ENCODE results near the gene MAML1.

DNA sequence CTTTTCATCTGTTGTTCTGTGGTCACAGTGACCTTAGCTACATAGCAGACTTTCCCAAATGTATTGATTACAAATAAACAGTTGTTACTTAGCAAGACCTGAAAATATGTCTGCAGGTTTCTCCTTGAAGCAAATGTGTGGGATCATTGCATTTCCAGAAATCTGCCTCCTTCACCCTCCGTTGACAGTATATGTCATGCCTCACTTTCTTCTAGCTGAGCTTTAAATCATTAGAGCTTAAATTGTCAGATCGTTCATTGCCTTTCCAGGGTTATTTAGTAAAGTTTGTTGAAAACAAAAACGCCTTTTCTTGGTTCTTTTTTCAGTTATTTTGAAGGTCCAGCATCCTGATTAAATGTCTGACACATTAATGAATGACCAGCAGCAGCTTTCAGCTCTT lies 2.3 kb upstream of the MAML1 start:
- TF ChIP-seq POLR2A (IDR thresholded peaks at IDR 0.05; ENCODE audit: low read depth, low read length): no peak
- TF ChIP-seq POLR2AphosphoS5 (IDR thresholded peaks at IDR 0.05; ENCODE audit: low read depth, low read length): no peak
- TF ChIP-seq TAF1 (IDR thresholded peaks at IDR 0.05; ENCODE audit: low read depth, low read length): no peak
